SHP77 (cell line): ENCODE results near the gene TBCD.

ENCODE experiments used
- DNase-seq, 2 experiments: peaks; one replicate each; lab custom pipeline; 2025; lab: John Stamatoyannopoulos, UW

TBCD gene

GRCh38 chr17:82888583-82889495 is 137.0 kb downstream of the TBCD start:
- no peak for DNase-seq

DNA sequence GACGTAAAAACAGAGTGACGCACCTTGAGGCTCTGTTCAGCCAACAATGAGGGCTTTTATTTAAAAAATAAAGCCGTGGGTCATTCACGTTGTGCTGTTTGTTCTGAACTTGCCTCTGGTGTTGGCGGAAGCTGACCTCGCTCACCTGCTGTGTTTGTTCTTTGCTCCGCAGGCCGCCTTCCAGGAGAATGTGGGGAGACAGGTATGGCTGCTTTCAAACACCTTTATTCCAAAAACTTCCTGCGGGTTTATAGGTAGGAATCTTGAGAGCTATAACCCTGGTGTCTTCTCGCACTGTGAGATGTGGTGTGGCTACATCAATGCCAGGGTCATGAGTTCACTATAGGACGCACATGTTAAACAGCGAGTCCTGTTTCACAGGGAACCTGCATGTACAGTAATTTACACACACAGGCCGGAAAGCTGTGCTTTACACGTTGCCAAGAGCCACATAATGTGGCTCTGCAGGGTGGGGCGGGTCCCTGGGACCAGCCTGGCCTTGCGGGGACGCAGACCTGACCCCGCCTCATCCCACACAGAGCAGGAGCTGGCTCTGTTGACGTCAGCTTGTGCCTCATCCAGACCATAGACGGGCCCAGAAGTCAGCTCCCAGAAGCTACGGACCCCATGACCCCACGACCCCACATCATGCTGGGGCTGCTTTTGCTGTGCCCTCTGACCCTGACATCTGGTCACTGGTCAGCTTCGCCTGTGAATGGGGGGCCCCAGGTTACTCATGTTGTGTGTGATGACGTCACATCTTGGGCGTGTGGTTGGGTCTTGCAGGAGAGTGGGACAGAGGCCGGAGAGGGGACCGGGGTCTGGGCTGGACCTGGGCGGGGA is 137.9 kb downstream of the TBCD start:
- no peak for DNase-seq

- no peak for DNase-seq
These were observed 138.5 kb downstream of the TBCD start for GRCh38 chr17:82890339-82890730.

GRCh38 chr17:82890926-82891678 is 139.2 kb downstream of the TBCD start:
- DNase-seq: no peak

DNA sequence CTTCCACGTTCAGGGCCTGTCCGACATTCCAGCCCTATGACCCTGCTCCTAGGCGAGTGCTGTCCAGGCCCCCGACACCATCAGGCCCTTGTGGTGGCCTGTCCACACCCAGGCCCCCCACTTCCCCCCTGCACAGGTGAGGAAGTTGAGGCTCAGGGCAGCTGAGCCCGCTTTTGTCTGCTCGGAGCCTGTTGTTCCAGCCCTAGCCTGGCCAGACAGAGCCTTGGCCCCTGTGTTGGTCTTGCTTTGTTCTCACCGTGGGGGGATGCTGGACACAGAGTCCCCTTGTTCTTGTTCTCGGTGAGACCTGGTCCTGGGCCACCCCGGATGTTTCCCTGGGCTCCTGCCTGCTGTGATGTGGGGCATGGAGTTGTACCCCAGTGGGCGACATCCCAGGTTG is 140.0 kb downstream of the TBCD start:
- no peak for DNase-seq

GRCh38 chr17:82892899-82893565 is 141.2 kb downstream of the TBCD start:
- DNase-seq: no peak

- DNase-seq: no peak
These were observed 141.9 kb downstream of the TBCD start for GRCh38 chr17:82893779-82894178.

- no peak for DNase-seq
These were observed 142.5 kb downstream of the TBCD start for GRCh38 chr17:82894389-82894788.

DNA sequence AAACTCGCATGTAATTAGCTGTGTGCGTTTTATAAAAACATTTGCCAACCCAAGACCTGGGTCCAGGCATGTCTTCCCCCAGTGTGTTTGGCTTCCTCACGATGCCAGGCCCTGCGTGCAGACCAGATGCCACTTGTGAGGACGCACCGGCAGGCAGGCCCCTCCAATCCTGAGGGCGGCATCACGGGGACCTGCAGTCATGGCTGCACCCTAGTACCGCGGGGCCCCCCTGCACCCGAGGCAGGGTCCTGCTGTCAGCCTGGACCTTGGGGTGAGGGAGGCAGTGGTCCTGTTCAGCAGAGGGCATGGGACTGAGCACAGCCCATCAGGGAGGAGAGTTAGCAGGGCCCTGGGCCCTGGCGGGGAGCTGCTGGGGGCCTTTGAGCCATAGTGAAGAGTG is 143.2 kb downstream of the TBCD start:
- no peak for DNase-seq

DNA sequence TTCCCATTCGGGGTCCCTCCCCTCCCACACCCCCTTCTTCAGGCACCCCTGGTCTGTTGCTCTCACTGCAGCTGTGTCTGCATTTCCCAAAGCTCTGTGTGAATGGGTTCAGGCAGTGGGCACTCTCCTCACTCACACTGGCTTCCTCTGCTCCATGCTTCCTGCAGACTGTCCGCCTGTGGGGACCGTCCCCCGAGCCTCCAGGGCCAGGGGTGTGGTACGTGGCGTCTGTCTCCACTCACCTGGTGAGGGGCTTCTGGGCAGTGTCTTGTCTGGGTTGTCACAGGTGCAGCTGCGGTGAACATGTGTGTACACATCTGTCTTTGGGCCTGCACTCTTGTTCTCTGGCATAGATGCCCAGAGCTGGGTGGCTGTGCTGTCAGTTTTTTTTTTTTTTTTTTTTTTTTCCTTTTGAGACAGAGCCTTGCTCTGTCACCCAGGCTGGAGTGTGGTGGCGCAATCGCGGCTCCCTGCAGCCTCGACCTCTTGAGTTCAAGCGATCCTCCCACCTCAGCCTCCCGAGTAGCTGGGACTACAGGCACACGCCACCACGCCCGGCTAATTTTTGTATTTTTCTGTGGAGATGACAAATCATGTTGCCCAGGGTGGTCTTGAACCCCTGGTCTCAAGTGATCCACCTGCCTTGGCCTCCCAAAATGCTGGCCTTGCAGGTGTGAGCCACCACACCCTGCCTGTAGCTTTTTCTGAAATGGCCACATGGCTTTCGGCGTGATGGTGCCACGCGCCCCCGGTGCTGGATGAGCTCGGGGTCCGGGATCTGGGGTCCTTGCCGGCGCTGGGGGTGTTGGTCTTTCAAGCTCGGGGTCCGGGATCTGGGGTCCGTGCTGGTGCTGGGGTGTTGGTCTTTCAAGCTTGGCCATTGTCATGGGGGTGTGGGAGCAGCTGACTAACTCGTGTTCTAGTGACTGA is 144.5 kb downstream of the TBCD start:
- DNase-seq: no peak

- no peak for DNase-seq
These were observed 145.8 kb downstream of the TBCD start for GRCh38 chr17:82897514-82898249.

GRCh38 chr17:82898976-82899514 is 147.2 kb downstream of the TBCD start:
- DNase-seq: no peak

DNA sequence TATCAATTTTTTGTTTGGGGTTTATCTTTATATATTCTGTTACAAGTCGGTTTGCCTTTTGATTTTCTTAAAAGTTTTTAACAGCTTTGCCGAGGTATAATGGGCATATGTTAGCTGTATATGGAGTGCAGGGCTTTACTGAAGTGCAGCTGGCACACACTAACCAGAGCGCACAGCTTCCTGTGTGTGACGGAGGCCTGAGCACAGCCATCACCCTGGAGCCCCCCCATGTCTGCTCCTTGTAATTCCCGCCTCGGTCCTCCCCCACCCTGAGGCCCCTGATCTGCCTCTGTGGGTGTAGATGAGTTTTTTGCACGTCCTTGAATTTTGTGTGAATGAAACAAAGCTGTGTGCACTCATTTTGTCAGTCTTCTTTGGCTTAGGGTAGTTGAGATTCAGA is 148.1 kb downstream of the TBCD start:
- no peak for DNase-seq

- DNase-seq: no peak
These were observed 148.9 kb downstream of the TBCD start for GRCh38 chr17:82900741-82901140.

GRCh38 chr17:82901356-82901755 is 149.5 kb downstream of the TBCD start:
- DNase-seq: no peak

DNA sequence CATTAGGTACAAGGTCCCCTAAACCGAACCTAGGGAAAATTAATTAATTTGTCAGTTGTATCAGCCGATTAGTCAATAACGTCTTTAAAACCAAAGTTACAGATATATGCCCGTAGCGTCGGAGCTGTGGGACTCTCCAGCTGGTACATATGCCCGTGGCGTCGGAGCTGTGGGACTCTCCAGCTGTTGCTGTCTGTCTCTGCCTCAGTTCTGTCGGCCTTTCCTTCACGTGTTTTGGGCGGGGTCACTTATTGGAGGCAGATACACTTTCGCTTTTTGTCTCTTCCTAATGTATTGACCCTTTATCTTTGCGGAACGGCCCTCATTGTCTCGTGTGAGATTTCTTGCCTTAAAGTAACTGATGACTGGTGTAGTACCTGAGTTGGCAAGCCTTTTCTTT is 150.0 kb downstream of the TBCD start:
- DNase-seq: no peak

GRCh38 chr17:82902972-82903874 is 151.4 kb downstream of the TBCD start:
- no peak for DNase-seq

DNA sequence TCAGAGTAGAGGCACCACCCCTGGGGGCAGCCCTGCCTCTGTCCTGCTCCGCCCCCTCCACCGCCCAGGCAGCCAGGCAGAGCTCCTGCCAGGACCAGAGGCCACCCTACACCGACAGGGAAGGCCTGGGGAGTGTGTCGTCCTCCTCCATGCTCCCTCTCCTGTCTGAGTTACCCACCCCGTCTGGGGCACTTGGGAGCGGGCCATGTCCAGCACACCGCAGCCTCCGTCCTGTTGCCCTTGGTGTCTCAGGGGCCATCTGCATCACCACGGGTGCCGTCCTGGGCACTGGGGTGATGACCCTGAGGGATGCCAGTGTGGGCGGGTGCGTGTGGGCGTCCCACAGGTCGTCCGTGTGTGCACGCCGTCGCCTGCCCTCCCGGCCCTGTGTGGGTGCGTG is 153.3 kb downstream of the TBCD start:
- no peak for DNase-seq
